Measurements from ENCODE around the gene ANO10. TPM values are rescaled to one million over a fixed set of nuclear protein-coding genes. Genes with fewer than 3 reads are reported as not detected.
"Not testable (repeated sequence)": the region's sequence is repeated elsewhere in the genome, so short reads cannot be mapped to it uniquely, and the experiment has no call there.

Gene ANO10
- total RNA-seq, 4 donors from 2014 or later = 32.8 to 111 (median 54.3) TPM

- Histone ChIP-seq H3K36me3 (no peaks in the 10 kb centered on the region), H3K27ac (no peak overlapping the region), H3K4me1 (no peaks in the 10 kb centered on the region), H3K27me3 (no peaks in the 10 kb centered on the region), H3K4me3 (no peak overlapping the region), H3K9me3 (no peaks in the 10 kb centered on the region)
- intact Hi-C loops (cut with DNase I; ENCODE audit: low total_unique reads) = loop anchor here (10.0 kb wide), 1 partner anchor 645 kb away; no protein-coding TSS in a partner anchor
- DNase-seq = no peak
- TF ChIP-seq CTCF (IDR thresholded peaks at IDR 0.05) (no peak), POLR2A (IDR thresholded peaks at IDR 0.05) (no peak)
These were observed 72.1 kb downstream of the ANO10 start for GRCh38 chr3:43549626-43550290.

- not testable (repeated sequence) for H3K4me3 ChIP-seq, H3K9me3 ChIP-seq, H3K27ac ChIP-seq
These were observed 77.5 kb downstream of the ANO10 start for GRCh38 chr3:43544277-43544676.

GRCh38 chr3:43542328-43543043, 79.3 kb downstream of the ANO10 start:
- Histone ChIP-seq H3K4me1 (no peaks in the 10 kb centered on the region), H3K4me3 (no peak overlapping the region), H3K27me3 (no peaks in the 10 kb centered on the region), H3K36me3 (no peaks in the 10 kb centered on the region), H3K9me3 (no peaks in the 10 kb centered on the region), H3K27ac (no peak overlapping the region)
- no peak for DNase-seq
- intact Hi-C loops (cut with DNase I; ENCODE audit: low total_unique reads) = loop anchor here (10.0 kb wide), 1 partner anchor 652 kb away; no protein-coding TSS in a partner anchor
- TF ChIP-seq CTCF (IDR thresholded peaks at IDR 0.05) (no peak), POLR2A (IDR thresholded peaks at IDR 0.05) (no peak)

More at GRCh38 chr3:43544277-43544676, 77.5 kb downstream of the ANO10 start:
- not testable (repeated sequence) for H3K4me1 ChIP-seq, DNase-seq, H3K27me3 ChIP-seq, H3K36me3 ChIP-seq
- peak; percentile 47 to 62 (median 56) for TF ChIP-seq CTCF (IDR thresholded peaks at IDR 0.05)
- intact Hi-C loops (cut with DNase I; ENCODE audit: low total_unique reads) = loop anchor here (10.0 kb wide), 1 partner anchor 651 kb away; no protein-coding TSS in a partner anchor

- Histone ChIP-seq H3K9me3 (no peaks in the 10 kb centered on the region), H3K27me3 (no peaks in the 10 kb centered on the region), H3K36me3 (no peaks in the 10 kb centered on the region), H3K27ac (no peak overlapping the region), H3K4me1 (no peaks in the 10 kb centered on the region), H3K4me3 (no peak overlapping the region)
- TF ChIP-seq POLR2A (IDR thresholded peaks at IDR 0.05) = no peak
- TF ChIP-seq CTCF (IDR thresholded peaks at IDR 0.05) = no peak
- no peak for DNase-seq
- intact Hi-C loops (cut with DNase I; ENCODE audit: low total_unique reads) = loop anchor here (10.0 kb wide), 1 partner anchor 654 kb away; no protein-coding TSS in a partner anchor
These were observed 81.2 kb downstream of the ANO10 start for GRCh38 chr3:43540624-43541023.

GRCh38 chr3:43539321-43539720, 82.5 kb downstream of the ANO10 start:
- no peak for DNase-seq
- TF ChIP-seq CTCF (IDR thresholded peaks at IDR 0.05) (no peak), POLR2A (IDR thresholded peaks at IDR 0.05) (no peak)
- Histone ChIP-seq H3K27ac (no peak overlapping the region), H3K4me3 (no peak overlapping the region), H3K9me3 (no peaks in the 10 kb centered on the region), H3K36me3 (no peaks in the 10 kb centered on the region), H3K4me1 (no peaks in the 10 kb centered on the region), H3K27me3 (no peaks in the 10 kb centered on the region)
- intact Hi-C loops (cut with DNase I; ENCODE audit: low total_unique reads) = no loop called here

Data from uterus (tissue), 4 donors.